OCI-LY1 (cell line): ENCODE results near the gene POLG2.

ENCODE experiments used
- H2AFZ ChIP-seq: fragments of 200-600 bp; sonication (generic), shearing (Covaris generic); 2 replicates; pipeline ENCODE4 v1.6.0; 2014; ENCODE audit warnings: antibody characterized with exemption, mild to moderate bottlenecking, low read length
- H3F3A ChIP-seq: fragments of 200-600 bp; sonication (generic), shearing (Covaris generic); 2 replicates; pipeline ENCODE4 v1.6.0; 2014; ENCODE audit warnings: mild to moderate bottlenecking, antibody characterized with exemption, low read length, moderate library complexity; ENCODE audit not compliant: insufficient read depth
- H3K27ac ChIP-seq: fragments of 200-600 bp; sonication (generic); 2 replicates; pipeline ENCODE4 v1.5.1; 2014; ENCODE audit warnings: low read length, mixed run types, mild to moderate bottlenecking, low read depth; ENCODE audit not compliant: poor library complexity, severe bottlenecking
- H3K27me3 ChIP-seq: fragments of 200-600 bp; sonication (generic); 2 replicates; pipeline ENCODE4 v1.6.0; 2014; ENCODE audit warnings: antibody characterized with exemption, mild to moderate bottlenecking, low read length, moderate library complexity; ENCODE audit not compliant: insufficient read depth
- H3K36me3 ChIP-seq: fragments of 200-600 bp; sonication (generic); 2 replicates; pipeline ENCODE4 v1.6.1; 2014; ENCODE audit warnings: mild to moderate bottlenecking, antibody characterized with exemption, low read length, moderate library complexity, mixed read lengths; ENCODE audit not compliant: insufficient read depth
- H3K4me1 ChIP-seq: fragments of 200-600 bp; sonication (generic); 2 replicates; pipeline ENCODE4 v1.5.1; 2014; ENCODE audit warnings: mild to moderate bottlenecking, low read length, moderate library complexity; ENCODE audit not compliant: insufficient read depth, severe bottlenecking
- H3K4me2 ChIP-seq: fragments of 200-600 bp; sonication (generic), shearing (Covaris generic); 2 replicates; pipeline ENCODE4 v1.6.1; 2014; ENCODE audit warnings: low read length
- H3K4me3 ChIP-seq: fragments of 200-600 bp; sonication (generic); 2 replicates; pipeline ENCODE4 v1.5.1; 2014; ENCODE audit warnings: low read length, low read depth, mild to moderate bottlenecking, mixed read lengths; ENCODE audit not compliant: poor library complexity, severe bottlenecking
- H3K79me2 ChIP-seq: fragments of 200-600 bp; shearing (Covaris generic); 2 replicates; pipeline ENCODE4 v1.6.1; 2016; ENCODE audit warnings: mixed run types, low read length, mixed read lengths; ENCODE audit not compliant: insufficient read depth
- H3K9ac ChIP-seq: fragments of 200-600 bp; sonication (generic), shearing (Covaris generic); 2 replicates; pipeline ENCODE4 v1.6.1; 2014; ENCODE audit warnings: mild to moderate bottlenecking, low read length, mixed read lengths
- H3K9me2 ChIP-seq: fragments of 200-600 bp; sonication (generic), shearing (Covaris generic); 2 replicates; pipeline ENCODE4 v1.6.1; 2014; ENCODE audit warnings: low read depth, mild to moderate bottlenecking, low read length, mixed read lengths
- H3K9me3 ChIP-seq: fragments of 200-600 bp; shearing (Covaris generic); 2 replicates; pipeline ENCODE4 v1.6.1; 2014; ENCODE audit warnings: low read length, mixed read lengths
- H4K20me1 ChIP-seq: fragments of 200-600 bp; sonication (generic), shearing (Covaris generic); 2 replicates; pipeline ENCODE4 v1.6.0; 2016; ENCODE audit warnings: mild to moderate bottlenecking, low read length; ENCODE audit not compliant: insufficient read depth
- CTCF ChIP-seq: fragments of 200-600 bp; sonication (generic), shearing (Covaris generic); IDR thresholded peaks from 2 replicates; pipeline ENCODE4 v1.5.1; 2017; ENCODE audit warnings: mild to moderate bottlenecking, antibody characterized with exemption, low read length, moderate library complexity, mixed read lengths
- EZH2 ChIP-seq: fragments of 200-600 bp; sonication (generic), shearing (Covaris generic); IDR thresholded peaks from 2 replicates; pipeline ENCODE4 v1.8.0; 2017; ENCODE audit warnings: borderline replicate concordance, mixed run types, mild to moderate bottlenecking, antibody characterized with exemption, low read length, moderate library complexity, mixed read lengths

The POLG2 gene

GRCh38 chr17:64502021-64502420, 5.2 kb upstream of the POLG2 start:
- Histone ChIP-seq H3F3A (peaks cover 49% of the 10 kb centered on the region), H3K4me2 (no peak overlapping the region), H4K20me1 (peaks cover 5% of the 10 kb centered on the region), H3K27me3 (no peaks in the 10 kb centered on the region), H2AFZ (no peak overlapping the region), H3K9me2 (no peaks in the 10 kb centered on the region), H3K27ac (no peak overlapping the region), H3K79me2 (peaks cover 20% of the 10 kb centered on the region), H3K4me1 (peaks cover 76% of the 10 kb centered on the region), H3K4me3 (no peak overlapping the region), H3K36me3 (peaks cover 83% of the 10 kb centered on the region), H3K9ac (no peak overlapping the region), H3K9me3 (no peaks in the 10 kb centered on the region)
- no peak for TF ChIP-seq EZH2
- no peak for TF ChIP-seq CTCF

- no peaks in the 10 kb centered on the region for H3K9me2 ChIP-seq
- H3K27ac ChIP-seq, result no peak overlapping the region
- H3K4me1 ChIP-seq, result peaks cover 76% of the 10 kb centered on the region
- TF ChIP-seq EZH2 (no peak), CTCF (no peak)
- no peaks in the 10 kb centered on the region for H3K9me3 ChIP-seq
- peaks cover 50% of the 10 kb centered on the region for H3F3A ChIP-seq
- H3K4me3 ChIP-seq, result no peak overlapping the region
- no peak overlapping the region for H2AFZ ChIP-seq
- H4K20me1 ChIP-seq, result peaks cover 5% of the 10 kb centered on the region
- H3K79me2 ChIP-seq, result peaks cover 25% of the 10 kb centered on the region
- H3K36me3 ChIP-seq, result peaks cover 83% of the 10 kb centered on the region
- no peaks in the 10 kb centered on the region for H3K27me3 ChIP-seq
- no peak overlapping the region for H3K4me2 ChIP-seq
- no peak overlapping the region for H3K9ac ChIP-seq
Measured at GRCh38 chr17:64500862-64501765, 4.3 kb upstream of the POLG2 start.

GRCh38 chr17:64500487-64500859, 3.6 kb upstream of the POLG2 start:
- H3K36me3 ChIP-seq, result peaks cover 80% of the 10 kb centered on the region
- H3K79me2 ChIP-seq, result peaks cover 27% of the 10 kb centered on the region
- peaks cover 5% of the 10 kb centered on the region for H4K20me1 ChIP-seq
- no peaks in the 10 kb centered on the region for H3K9me3 ChIP-seq
- peaks cover 50% of the 10 kb centered on the region for H3F3A ChIP-seq
- no peak overlapping the region for H2AFZ ChIP-seq
- no peak overlapping the region for H3K4me3 ChIP-seq
- H3K27ac ChIP-seq, result no peak overlapping the region
- H3K9me2 ChIP-seq, result no peaks in the 10 kb centered on the region
- TF ChIP-seq CTCF (no peak), EZH2 (no peak)
- H3K4me2 ChIP-seq, result no peak overlapping the region; the same call in 1 of the 2 replicates
- H3K4me1 ChIP-seq, result peaks cover 83% of the 10 kb centered on the region
- no peak overlapping the region for H3K9ac ChIP-seq
- no peaks in the 10 kb centered on the region for H3K27me3 ChIP-seq
